ENCODE measurements around the gene NRXN3.

DNA sequence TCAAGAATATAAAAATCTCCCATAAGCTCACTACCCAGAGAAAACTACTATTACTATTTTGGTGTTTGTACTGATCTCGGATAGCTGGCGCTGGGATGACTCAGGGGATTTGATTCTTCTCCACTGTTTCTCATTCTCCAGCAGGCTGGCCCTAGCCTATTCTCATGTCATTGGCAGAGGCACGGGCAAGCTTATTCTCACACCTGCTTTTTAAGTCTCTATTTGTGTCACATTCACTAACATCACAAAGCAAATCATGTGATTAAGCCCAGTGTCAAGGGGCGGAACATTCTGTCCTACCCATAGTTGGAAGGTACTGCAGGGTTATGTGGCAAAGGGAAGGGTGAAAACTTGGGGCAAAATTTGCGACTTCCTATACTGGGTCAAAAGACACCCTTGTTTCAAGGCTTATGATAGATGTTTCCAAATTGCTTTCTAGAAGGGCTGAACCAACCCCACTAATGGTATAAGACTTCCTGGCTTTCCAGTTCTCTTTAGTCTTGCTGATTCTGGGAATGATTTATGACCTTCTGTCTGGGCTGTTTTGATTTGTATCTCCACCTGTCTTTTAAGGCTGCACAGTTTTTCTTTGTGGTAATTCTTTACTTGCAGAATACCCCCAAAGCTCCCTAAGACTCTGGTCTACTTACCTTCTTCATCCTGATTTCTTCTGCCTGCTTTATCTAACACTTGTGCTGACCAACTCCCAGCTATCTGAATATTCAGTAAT lies 406.4 kb downstream of the NRXN3 start:
- TF ChIP-seq, protein P1, sequence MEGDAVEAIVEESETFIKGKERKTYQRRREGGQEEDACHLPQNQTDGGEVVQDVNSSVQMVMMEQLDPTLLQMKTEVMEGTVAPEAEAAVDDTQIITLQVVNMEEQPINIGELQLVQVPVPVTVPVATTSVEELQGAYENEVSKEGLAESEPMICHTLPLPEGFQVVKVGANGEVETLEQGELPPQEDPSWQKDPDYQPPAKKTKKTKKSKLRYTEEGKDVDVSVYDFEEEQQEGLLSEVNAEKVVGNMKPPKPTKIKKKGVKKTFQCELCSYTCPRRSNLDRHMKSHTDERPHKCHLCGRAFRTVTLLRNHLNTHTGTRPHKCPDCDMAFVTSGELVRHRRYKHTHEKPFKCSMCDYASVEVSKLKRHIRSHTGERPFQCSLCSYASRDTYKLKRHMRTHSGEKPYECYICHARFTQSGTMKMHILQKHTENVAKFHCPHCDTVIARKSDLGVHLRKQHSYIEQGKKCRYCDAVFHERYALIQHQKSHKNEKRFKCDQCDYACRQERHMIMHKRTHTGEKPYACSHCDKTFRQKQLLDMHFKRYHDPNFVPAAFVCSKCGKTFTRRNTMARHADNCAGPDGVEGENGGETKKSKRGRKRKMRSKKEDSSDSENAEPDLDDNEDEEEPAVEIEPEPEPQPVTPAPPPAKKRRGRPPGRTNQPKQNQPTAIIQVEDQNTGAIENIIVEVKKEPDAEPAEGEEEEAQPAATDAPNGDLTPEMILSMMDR (IDR thresholded peaks at IDR 0.05): no peak
- no peak for TF ChIP-seq POLR2A (IDR thresholded peaks at IDR 0.05)
- no peak for TF ChIP-seq POLR2AphosphoS5 (IDR thresholded peaks at IDR 0.05)

All from stomach (tissue), 4 donors.